Measurements from ENCODE around the gene GLB1L. TPM values are rescaled to one million over a fixed set of nuclear protein-coding genes. Genes with fewer than 3 reads are reported as not detected.

Gene GLB1L
- total and polyA plus RNA-seq, 2 experiments from 2014 or later: 6.6 to 9.6 TPM

DNA sequence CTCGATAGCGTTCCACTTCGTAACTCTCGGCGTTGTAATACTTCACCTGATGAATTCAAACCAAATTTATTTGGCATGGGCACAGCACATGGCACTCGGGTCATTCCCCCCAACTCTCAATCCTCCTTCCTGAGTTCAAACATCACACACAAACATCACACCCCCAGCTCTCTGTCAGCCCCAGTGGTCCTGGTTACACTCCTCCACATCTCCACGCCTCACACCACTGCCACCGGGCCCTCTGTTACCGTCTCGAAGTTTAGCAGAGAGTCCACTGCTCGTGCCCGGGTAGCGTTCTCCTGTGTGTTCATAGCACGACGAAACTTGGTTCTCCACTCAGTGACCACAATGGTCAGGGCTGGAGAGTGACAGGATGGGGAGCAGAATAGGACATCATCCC is 31.1 kb downstream of the GLB1L start:
- DNase-seq (ENCODE audit: low spot score): no peak
- Histone ChIP-seq H3K27ac (no peak overlapping the region), H4K20me1 (ENCODE audit: insufficient read depth, poor library complexity, severe bottlenecking) (no peaks in the 10 kb centered on the region), H3K36me3 (replicated peaks; ENCODE audit: insufficient read depth, low read depth) (no peaks in the 10 kb centered on the region), H3K4me3 (no peak overlapping the region), H3K79me2 (peaks cover 13% of the 10 kb centered on the region), H3K9me2 (replicated peaks; ENCODE audit: insufficient read depth) (no peaks in the 10 kb centered on the region), H2AFZ (no peak overlapping the region), H3K9me3 (ENCODE audit: low read depth) (no peaks in the 10 kb centered on the region), H3K27me3 (no peaks in the 10 kb centered on the region), H3K4me2 (no peak overlapping the region), H3K4me1 (ENCODE audit: insufficient read depth) (peaks cover 5% of the 10 kb centered on the region)
- TF ChIP-seq, protein P1, sequence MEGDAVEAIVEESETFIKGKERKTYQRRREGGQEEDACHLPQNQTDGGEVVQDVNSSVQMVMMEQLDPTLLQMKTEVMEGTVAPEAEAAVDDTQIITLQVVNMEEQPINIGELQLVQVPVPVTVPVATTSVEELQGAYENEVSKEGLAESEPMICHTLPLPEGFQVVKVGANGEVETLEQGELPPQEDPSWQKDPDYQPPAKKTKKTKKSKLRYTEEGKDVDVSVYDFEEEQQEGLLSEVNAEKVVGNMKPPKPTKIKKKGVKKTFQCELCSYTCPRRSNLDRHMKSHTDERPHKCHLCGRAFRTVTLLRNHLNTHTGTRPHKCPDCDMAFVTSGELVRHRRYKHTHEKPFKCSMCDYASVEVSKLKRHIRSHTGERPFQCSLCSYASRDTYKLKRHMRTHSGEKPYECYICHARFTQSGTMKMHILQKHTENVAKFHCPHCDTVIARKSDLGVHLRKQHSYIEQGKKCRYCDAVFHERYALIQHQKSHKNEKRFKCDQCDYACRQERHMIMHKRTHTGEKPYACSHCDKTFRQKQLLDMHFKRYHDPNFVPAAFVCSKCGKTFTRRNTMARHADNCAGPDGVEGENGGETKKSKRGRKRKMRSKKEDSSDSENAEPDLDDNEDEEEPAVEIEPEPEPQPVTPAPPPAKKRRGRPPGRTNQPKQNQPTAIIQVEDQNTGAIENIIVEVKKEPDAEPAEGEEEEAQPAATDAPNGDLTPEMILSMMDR (IDR thresholded peaks at IDR 0.05; ENCODE audit: poor library complexity): no peak
- TF ChIP-seq EZH2phosphoT487 (IDR thresholded peaks at IDR 0.05; ENCODE audit: low read depth, severe bottlenecking, unreplicated experiment) (no peak), EZH2 (IDR thresholded peaks at IDR 0.05; ENCODE audit: borderline replicate concordance) (no peak)
- 98% methylated on average over 15 of the region's 15 CpGs for WGBS (ENCODE audit: low lambda C conversion rate, missing lambda C conversion rate)

DNA sequence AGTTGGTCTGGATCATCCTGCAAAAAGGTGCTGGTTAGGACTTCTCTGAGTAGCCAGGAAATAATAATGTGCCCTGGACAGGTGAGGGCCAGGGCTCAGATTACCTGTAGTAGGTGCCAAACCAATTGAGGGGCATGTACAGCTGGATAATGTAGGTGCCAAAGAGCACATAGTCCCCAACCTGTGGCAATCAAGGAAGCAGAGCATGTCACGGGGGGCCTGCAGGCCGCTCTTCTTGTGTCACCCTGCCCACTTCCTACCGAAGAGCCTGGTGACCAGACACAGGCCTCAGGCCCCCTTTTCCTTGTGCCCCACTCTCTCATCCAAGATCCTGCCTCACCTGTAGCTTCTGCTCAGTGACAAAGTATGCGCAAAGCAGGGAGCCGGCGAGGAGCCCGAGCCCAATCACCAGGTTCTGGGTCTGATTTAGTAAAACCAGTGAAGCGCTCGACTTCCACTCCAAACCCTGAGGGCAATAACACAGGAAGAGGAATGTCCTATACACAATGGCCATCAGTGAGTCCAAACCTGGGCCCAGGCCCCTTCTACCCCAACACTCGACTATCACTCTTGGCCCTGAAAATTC is 31.7 kb downstream of the GLB1L start:
- H3K27me3 ChIP-seq: no peaks in the 10 kb centered on the region
- H3K36me3 ChIP-seq (replicated peaks; ENCODE audit: insufficient read depth, low read depth): no peaks in the 10 kb centered on the region
- TF ChIP-seq, protein P1 (IDR thresholded peaks at IDR 0.05; ENCODE audit: poor library complexity): no peak
- TF ChIP-seq EZH2 (IDR thresholded peaks at IDR 0.05; ENCODE audit: borderline replicate concordance) (no peak), EZH2phosphoT487 (IDR thresholded peaks at IDR 0.05; ENCODE audit: low read depth, severe bottlenecking, unreplicated experiment) (no peak)
- H3K4me2 ChIP-seq: no peak overlapping the region
- peaks cover 3% of the 10 kb centered on the region for H3K4me1 ChIP-seq (ENCODE audit: insufficient read depth)
- peaks cover 3% of the 10 kb centered on the region for H4K20me1 ChIP-seq (ENCODE audit: insufficient read depth, poor library complexity, severe bottlenecking)
- H3K27ac ChIP-seq: no peak overlapping the region
- H2AFZ ChIP-seq: no peak overlapping the region
- no peak for DNase-seq (ENCODE audit: low spot score)
- WGBS (ENCODE audit: low lambda C conversion rate, missing lambda C conversion rate): 97% methylated on average over 10 of the region's 10 CpGs
- no peaks in the 10 kb centered on the region for H3K9me2 ChIP-seq (replicated peaks; ENCODE audit: insufficient read depth)
- no peaks in the 10 kb centered on the region for H3K9me3 ChIP-seq (ENCODE audit: low read depth)
- no peak overlapping the region for H3K4me3 ChIP-seq
- peaks cover 13% of the 10 kb centered on the region for H3K79me2 ChIP-seq

DNA sequence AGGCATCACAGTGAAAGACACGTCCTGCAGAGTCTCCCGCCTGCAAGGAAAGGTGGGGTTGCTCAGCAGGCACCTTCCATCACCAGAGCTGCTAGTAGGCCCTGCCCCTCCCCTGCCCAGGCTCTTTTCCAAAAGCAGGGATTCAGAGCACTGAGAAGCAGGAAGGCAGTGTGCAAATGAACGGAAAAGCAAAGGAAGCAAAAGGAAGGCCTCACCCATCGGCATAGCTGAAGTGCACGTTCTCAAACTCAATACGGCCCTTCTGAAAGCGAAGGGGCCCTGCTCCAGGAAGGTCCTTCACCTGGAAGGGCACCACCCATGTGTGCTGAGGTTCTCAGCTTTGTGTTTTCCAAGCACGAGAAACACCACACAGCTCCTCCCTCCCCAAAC is 32.2 kb downstream of the GLB1L start:
- TF ChIP-seq EZH2 (IDR thresholded peaks at IDR 0.05; ENCODE audit: borderline replicate concordance) (no peak), EZH2phosphoT487 (IDR thresholded peaks at IDR 0.05; ENCODE audit: low read depth, severe bottlenecking, unreplicated experiment) (no peak)
- TF ChIP-seq, protein P1 (IDR thresholded peaks at IDR 0.05; ENCODE audit: poor library complexity): no peak
- no peak for DNase-seq (ENCODE audit: low spot score)
- H3K27ac ChIP-seq: no peak overlapping the region

More for the DNA sequence above, 32.2 kb downstream of the GLB1L start:
- Histone ChIP-seq H4K20me1 (ENCODE audit: insufficient read depth, poor library complexity, severe bottlenecking) (peaks cover 3% of the 10 kb centered on the region), H3K36me3 (replicated peaks; ENCODE audit: insufficient read depth, low read depth) (no peaks in the 10 kb centered on the region), H3K79me2 (peaks cover 13% of the 10 kb centered on the region), H3K9me3 (ENCODE audit: low read depth) (no peaks in the 10 kb centered on the region), H3K27me3 (no peaks in the 10 kb centered on the region), H3K4me1 (ENCODE audit: insufficient read depth) (peaks cover 5% of the 10 kb centered on the region), H3K4me3 (no peak overlapping the region), H3K4me2 (no peak overlapping the region), H3K9me2 (replicated peaks; ENCODE audit: insufficient read depth) (no peaks in the 10 kb centered on the region), H2AFZ (no peak overlapping the region)
- 91% methylated on average over 8 of the region's 8 CpGs for WGBS (ENCODE audit: low lambda C conversion rate, missing lambda C conversion rate)

Data from hepatocyte (in vitro differentiated cells).